ENCODE data around the gene POP4. TPM values are rescaled to one million over a fixed set of nuclear protein-coding genes. Genes with fewer than 3 reads are reported as not detected.

POP4 gene
- total RNA-seq, 2 donors from 2014 or later: 52.4 to 87.5 TPM

GRCh38 chr19:29660835-29661234 is 54.8 kb downstream of the POP4 start:
- intact Hi-C loops (cut with DNase I): no loop called here
- TF ChIP-seq, protein P1, sequence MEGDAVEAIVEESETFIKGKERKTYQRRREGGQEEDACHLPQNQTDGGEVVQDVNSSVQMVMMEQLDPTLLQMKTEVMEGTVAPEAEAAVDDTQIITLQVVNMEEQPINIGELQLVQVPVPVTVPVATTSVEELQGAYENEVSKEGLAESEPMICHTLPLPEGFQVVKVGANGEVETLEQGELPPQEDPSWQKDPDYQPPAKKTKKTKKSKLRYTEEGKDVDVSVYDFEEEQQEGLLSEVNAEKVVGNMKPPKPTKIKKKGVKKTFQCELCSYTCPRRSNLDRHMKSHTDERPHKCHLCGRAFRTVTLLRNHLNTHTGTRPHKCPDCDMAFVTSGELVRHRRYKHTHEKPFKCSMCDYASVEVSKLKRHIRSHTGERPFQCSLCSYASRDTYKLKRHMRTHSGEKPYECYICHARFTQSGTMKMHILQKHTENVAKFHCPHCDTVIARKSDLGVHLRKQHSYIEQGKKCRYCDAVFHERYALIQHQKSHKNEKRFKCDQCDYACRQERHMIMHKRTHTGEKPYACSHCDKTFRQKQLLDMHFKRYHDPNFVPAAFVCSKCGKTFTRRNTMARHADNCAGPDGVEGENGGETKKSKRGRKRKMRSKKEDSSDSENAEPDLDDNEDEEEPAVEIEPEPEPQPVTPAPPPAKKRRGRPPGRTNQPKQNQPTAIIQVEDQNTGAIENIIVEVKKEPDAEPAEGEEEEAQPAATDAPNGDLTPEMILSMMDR (IDR thresholded peaks at IDR 0.05): no peak
- H3K9me3 ChIP-seq: no peaks in the 10 kb centered on the region
- no peaks in the 10 kb centered on the region for H3K36me3 ChIP-seq
- no peak overlapping the region for H3K9ac ChIP-seq (ENCODE audit: low read depth in 2 of 2, low read length in 2 of 2)
- no peak overlapping the region for H3K4me3 ChIP-seq
- no peak overlapping the region for H3K27ac ChIP-seq
- H3K27me3 ChIP-seq: no peaks in the 10 kb centered on the region
- DNase-seq: no peak
- peaks cover 3% of the 10 kb centered on the region for H3K4me1 ChIP-seq

- H3K9me3 ChIP-seq: no peaks in the 10 kb centered on the region
- no peaks in the 10 kb centered on the region for H3K36me3 ChIP-seq
- H3K27me3 ChIP-seq: no peaks in the 10 kb centered on the region
- intact Hi-C loops (cut with DNase I): no loop called here
- TF ChIP-seq, protein P1 (IDR thresholded peaks at IDR 0.05): no peak
- no peak overlapping the region for H3K4me3 ChIP-seq
- H3K4me1 ChIP-seq: peaks cover 3% of the 10 kb centered on the region
- H3K27ac ChIP-seq: peak overlapping the region; percentile 61
- H3K9ac ChIP-seq (ENCODE audit: low read depth in 2 of 2, low read length in 2 of 2): no peak overlapping the region
- DNase-seq: no peak
These were observed 56.2 kb downstream of the POP4 start for GRCh38 chr19:29662278-29662603.

DNA sequence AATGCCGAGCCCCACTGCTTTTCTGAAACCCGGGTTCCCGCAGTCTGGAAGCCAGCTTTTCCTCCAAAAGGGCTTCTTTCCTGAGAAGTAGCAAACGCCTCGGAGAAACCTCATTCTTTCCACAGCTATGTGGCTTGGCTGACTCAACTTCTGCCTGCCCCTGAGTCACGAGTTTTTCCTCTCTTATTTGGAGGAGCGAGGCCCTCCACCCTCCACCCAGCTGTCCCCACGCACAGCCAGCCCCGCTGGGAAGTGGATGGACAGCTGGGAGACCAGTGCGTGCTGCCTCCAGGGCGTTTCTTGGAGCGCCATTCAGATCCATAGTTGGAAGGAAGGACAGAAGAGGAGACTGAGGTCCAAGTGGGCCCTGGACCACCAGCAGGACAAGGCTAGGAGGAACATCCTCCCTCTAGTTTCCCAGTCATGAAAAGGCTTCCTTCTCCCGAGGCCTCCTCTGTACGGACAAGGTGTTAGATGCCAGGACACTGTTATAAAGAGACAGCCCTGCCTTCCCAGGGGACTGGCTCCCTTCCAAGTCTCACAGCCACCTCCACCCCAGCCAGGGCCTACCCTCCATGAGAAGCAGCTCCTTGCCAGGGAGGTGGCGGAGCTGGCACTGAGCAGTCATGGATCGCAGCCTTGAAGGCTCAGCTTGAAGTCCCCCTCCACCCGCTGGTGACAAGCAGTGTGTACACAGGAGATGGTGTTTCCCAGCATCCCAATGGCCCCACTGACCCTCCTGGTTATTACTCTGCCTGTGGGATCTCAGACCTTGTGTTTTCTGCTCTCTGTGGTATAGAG is 56.7 kb downstream of the POP4 start:
- no peaks in the 10 kb centered on the region for H3K9me3 ChIP-seq
- no peaks in the 10 kb centered on the region for H3K27me3 ChIP-seq
- H3K9ac ChIP-seq (ENCODE audit: low read depth in 2 of 2, low read length in 2 of 2): peak overlapping the region in 1 of 2 donors; percentile 2
- H3K4me1 ChIP-seq: peaks cover 3% of the 10 kb centered on the region
- no peaks in the 10 kb centered on the region for H3K36me3 ChIP-seq
- H3K27ac ChIP-seq: peak overlapping the region; percentile 61
- TF ChIP-seq, protein P1 (IDR thresholded peaks at IDR 0.05): no peak
- DNase-seq: peak; percentile 42
- H3K4me3 ChIP-seq: no peak overlapping the region
- intact Hi-C loops (cut with DNase I): no loop called here

GRCh38 chr19:29663861-29664752 is 58.0 kb downstream of the POP4 start:
- no peak for DNase-seq
- TF ChIP-seq, protein P1 (IDR thresholded peaks at IDR 0.05): no peak
- H3K4me1 ChIP-seq: peaks cover 3% of the 10 kb centered on the region
- H3K9ac ChIP-seq (ENCODE audit: low read depth in 2 of 2, low read length in 2 of 2): peak overlapping the region in 1 of 2 donors; percentile 4
- intact Hi-C loops (cut with DNase I): no loop called here
- H3K27me3 ChIP-seq: no peaks in the 10 kb centered on the region
- H3K4me3 ChIP-seq: no peak overlapping the region
- H3K27ac ChIP-seq: no peak overlapping the region
- H3K36me3 ChIP-seq: no peaks in the 10 kb centered on the region
- H3K9me3 ChIP-seq: no peaks in the 10 kb centered on the region

- Histone ChIP-seq H3K36me3 (no peaks in the 10 kb centered on the region), H3K27ac (no peak overlapping the region), H3K9ac (ENCODE audit: low read depth in 2 of 2, low read length in 2 of 2) (peak overlapping the region; percentile 40 to 54), H3K9me3 (no peaks in the 10 kb centered on the region), H3K4me3 (peak overlapping the region; percentile 95), H3K27me3 (no peaks in the 10 kb centered on the region), H3K4me1 (peaks cover 3% of the 10 kb centered on the region)
- TF ChIP-seq, protein P1 (IDR thresholded peaks at IDR 0.05): no peak
- DNase-seq: no peak
- intact Hi-C loops (cut with DNase I): no loop called here
These were observed 58.7 kb downstream of the POP4 start for GRCh38 chr19:29664753-29665214.

Data from colonic mucosa (tissue), 4 donors.